ENCODE data around the gene LGALS3BP. TPM values are rescaled to one million over a fixed set of nuclear protein-coding genes. Genes with fewer than 3 reads are reported as not detected.

LGALS3BP gene
- total and polyA plus RNA-seq, 2 of the 13 experiments (the other 11 are each of a cell fraction or from before 2014, with no cell fraction given): 137 to 332 TPM

DNA sequence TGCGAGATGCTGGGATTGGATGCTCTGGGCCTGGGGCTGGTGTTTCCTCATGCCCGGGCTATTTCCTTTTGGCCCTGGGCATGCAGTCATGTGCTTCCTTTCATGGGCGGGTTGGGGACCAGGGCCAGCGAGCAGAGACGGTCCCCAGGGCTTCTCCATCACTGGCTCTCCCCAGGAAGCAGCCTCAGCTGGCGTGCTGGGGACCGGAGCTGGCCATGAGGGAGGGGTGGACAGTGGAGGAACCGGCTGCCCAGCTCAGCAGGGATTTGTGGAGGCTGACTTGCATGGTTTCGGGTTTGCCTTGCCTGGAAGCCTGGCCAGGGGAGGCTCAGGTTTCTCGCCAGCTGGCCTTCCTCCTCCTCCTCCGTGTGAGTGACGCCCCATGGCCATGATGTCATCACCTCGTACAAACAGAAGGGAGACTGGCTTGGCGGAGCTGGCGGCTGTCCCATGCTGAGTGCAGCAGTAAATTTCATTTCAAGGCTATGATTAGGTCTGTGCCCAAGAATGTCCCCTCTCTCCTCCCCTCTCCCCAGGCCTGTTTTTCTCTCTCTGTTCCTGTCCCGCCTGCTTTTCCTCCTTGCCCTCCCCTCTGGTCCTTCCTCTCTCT lies 45.7 kb downstream of the LGALS3BP start (continued):
- TF ChIP-seq, protein P1, sequence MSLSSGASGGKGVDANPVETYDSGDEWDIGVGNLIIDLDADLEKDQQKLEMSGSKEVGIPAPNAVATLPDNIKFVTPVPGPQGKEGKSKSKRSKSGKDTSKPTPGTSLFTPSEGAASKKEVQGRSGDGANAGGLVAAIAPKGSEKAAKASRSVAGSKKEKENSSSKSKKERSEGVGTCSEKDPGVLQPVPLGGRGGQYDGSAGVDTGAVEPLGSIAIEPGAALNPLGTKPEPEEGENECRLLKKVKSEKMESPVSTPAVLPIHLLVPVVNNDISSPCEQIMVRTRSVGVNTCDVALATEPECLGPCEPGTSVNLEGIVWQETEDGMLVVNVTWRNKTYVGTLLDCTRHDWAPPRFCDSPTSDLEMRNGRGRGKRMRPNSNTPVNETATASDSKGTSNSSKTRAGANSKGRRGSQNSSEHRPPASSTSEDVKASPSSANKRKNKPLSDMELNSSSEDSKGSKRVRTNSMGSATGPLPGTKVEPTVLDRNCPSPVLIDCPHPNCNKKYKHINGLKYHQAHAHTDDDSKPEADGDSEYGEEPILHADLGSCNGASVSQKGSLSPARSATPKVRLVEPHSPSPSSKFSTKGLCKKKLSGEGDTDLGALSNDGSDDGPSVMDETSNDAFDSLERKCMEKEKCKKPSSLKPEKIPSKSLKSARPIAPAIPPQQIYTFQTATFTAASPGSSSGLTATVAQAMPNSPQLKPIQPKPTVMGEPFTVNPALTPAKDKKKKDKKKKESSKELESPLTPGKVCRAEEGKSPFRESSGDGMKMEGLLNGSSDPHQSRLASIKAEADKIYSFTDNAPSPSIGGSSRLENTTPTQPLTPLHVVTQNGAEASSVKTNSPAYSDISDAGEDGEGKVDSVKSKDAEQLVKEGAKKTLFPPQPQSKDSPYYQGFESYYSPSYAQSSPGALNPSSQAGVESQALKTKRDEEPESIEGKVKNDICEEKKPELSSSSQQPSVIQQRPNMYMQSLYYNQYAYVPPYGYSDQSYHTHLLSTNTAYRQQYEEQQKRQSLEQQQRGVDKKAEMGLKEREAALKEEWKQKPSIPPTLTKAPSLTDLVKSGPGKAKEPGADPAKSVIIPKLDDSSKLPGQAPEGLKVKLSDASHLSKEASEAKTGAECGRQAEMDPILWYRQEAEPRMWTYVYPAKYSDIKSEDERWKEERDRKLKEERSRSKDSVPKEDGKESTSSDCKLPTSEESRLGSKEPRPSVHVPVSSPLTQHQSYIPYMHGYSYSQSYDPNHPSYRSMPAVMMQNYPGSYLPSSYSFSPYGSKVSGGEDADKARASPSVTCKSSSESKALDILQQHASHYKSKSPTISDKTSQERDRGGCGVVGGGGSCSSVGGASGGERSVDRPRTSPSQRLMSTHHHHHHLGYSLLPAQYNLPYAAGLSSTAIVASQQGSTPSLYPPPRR (CRISPR knock-in tag; IDR thresholded peaks at IDR 0.05; ENCODE audit: borderline replicate concordance): 0 out of 2 replicates have a peak, but pooled peaks have one; percentile 11
- 0 out of 2 replicates have a peak, but pooled peaks have one; percentile 10 for TF ChIP-seq MTA1 (CRISPR knock-in tag; IDR thresholded peaks at IDR 0.05; ENCODE audit: borderline replicate concordance)
- TF ChIP-seq, protein P2, sequence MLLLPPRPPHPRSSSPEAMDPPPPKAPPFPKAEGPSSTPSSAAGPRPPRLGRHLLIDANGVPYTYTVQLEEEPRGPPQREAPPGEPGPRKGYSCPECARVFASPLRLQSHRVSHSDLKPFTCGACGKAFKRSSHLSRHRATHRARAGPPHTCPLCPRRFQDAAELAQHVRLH (CRISPR knock-in tag; IDR thresholded peaks at IDR 0.05; ENCODE audit: borderline replicate concordance, low read depth): 0 out of 2 replicates have a peak, but pooled peaks have one; percentile 40
- TF ChIP-seq, protein P3, sequence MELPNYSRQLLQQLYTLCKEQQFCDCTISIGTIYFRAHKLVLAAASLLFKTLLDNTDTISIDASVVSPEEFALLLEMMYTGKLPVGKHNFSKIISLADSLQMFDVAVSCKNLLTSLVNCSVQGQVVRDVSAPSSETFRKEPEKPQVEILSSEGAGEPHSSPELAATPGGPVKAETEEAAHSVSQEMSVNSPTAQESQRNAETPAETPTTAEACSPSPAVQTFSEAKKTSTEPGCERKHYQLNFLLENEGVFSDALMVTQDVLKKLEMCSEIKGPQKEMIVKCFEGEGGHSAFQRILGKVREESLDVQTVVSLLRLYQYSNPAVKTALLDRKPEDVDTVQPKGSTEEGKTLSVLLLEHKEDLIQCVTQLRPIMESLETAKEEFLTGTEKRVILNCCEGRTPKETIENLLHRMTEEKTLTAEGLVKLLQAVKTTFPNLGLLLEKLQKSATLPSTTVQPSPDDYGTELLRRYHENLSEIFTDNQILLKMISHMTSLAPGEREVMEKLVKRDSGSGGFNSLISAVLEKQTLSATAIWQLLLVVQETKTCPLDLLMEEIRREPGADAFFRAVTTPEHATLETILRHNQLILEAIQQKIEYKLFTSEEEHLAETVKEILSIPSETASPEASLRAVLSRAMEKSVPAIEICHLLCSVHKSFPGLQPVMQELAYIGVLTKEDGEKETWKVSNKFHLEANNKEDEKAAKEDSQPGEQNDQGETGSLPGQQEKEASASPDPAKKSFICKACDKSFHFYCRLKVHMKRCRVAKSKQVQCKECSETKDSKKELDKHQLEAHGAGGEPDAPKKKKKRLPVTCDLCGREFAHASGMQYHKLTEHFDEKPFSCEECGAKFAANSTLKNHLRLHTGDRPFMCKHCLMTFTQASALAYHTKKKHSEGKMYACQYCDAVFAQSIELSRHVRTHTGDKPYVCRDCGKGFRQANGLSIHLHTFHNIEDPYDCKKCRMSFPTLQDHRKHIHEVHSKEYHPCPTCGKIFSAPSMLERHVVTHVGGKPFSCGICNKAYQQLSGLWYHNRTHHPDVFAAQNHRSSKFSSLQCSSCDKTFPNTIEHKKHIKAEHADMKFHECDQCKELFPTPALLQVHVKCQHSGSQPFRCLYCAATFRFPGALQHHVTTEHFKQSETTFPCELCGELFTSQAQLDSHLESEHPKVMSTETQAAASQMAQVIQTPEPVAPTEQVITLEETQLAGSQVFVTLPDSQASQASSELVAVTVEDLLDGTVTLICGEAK (IDR thresholded peaks at IDR 0.05): no peak
- TF ChIP-seq, protein P3 (CRISPR knock-in tag; IDR thresholded peaks at IDR 0.05): no peak
- no peak for TF ChIP-seq FOSL1 (CRISPR knock-in tag; IDR thresholded peaks at IDR 0.05; ENCODE audit: borderline replicate concordance)
- 0 out of 2 replicates have a peak, but pooled peaks have one; percentile 1 for TF ChIP-seq ZNF547 (CRISPR knock-in tag; IDR thresholded peaks at IDR 0.05)
- TF ChIP-seq KDM2A (CRISPR knock-in tag; IDR thresholded peaks at IDR 0.05; ENCODE audit: borderline replicate concordance, low read depth): 0 out of 2 replicates have a peak, but pooled peaks have one; percentile 28
- TF ChIP-seq PCBP1 (IDR thresholded peaks at IDR 0.05; ENCODE audit: borderline replicate concordance, low read depth, low read length): no peak

Measured in HepG2 (cell line).